Natural killer cell (primary cell): ENCODE measurements around the gene FARP1. TPM values are rescaled to one million over a fixed set of nuclear protein-coding genes. Genes with fewer than 3 reads are reported as not detected.

Experiments
- ATAC-seq, 3 donors: fragments of 150-1000 bp in 2 of 3; fragments of 200-7000 bp in 1 of 3; cut with Tn5 transposase; 1 replicate in 1 of 3; 2 replicates in 2 of 3; pipeline ENCODE4 v1.10.0; 2021; ENCODE audit warnings: mild to moderate bottlenecking in 2 of 3, moderate library complexity in 2 of 3
- DNase-seq, 2 donors: peaks; one replicate each; pipeline versions ENCODE4 v3.0.0 to v3.0.0-alpha.2; 2013 to 2021; ENCODE audit warnings: mixed read lengths in 1 of 2
- H3K27ac ChIP-seq: one replicate; pipeline ENCODE4 v1.5.1; 2013; ENCODE audit warnings: mild to moderate bottlenecking, low read length
- H3K27me3 ChIP-seq: one replicate; pipeline ENCODE4 v1.6.1; 2013; ENCODE audit warnings: low read length; ENCODE audit not compliant: control insufficient read depth, insufficient read depth
- H3K36me3 ChIP-seq: one replicate; pipeline ENCODE4 v1.6.1; 2013; ENCODE audit warnings: low read length; ENCODE audit not compliant: control insufficient read depth, insufficient read depth
- H3K4me1 ChIP-seq: one replicate; pipeline ENCODE4 v1.6.1; 2013; ENCODE audit warnings: low read length; ENCODE audit not compliant: control insufficient read depth, insufficient read depth
- H3K4me3 ChIP-seq: one replicate; pipeline ENCODE4 v1.5.1; 2013; ENCODE audit warnings: low read length
- H3K9me3 ChIP-seq: one replicate; pipeline ENCODE4 v1.6.1; 2013; ENCODE audit warnings: low read length; ENCODE audit not compliant: control insufficient read depth, insufficient read depth
- H3K27ac Mint-ChIP-seq, 2 donors: one replicate each; pipeline ENCODE4 v1.8.0; 2022; ENCODE audit warnings: mild to moderate bottlenecking in 2 of 2, mixed read lengths in 2 of 2, moderate library complexity in 1 of 2
- H3K27me3 Mint-ChIP-seq, 2 donors: one replicate each; pipeline ENCODE4 v1.8.0; 2022; ENCODE audit warnings: low read depth in 2 of 2, mixed read lengths in 2 of 2
- H3K36me3 Mint-ChIP-seq: one replicate; pipeline ENCODE4 v1.8.0; 2022; ENCODE audit warnings: mixed read lengths
- H3K4me1 Mint-ChIP-seq, 2 donors: one replicate each; pipeline ENCODE4 v1.8.0; 2022; ENCODE audit warnings: mixed read lengths in 2 of 2
- H3K4me3 Mint-ChIP-seq: one replicate; pipeline ENCODE4 v1.8.0; 2022; ENCODE audit warnings: mild to moderate bottlenecking, moderate library complexity, mixed read lengths
- H3K9me3 Mint-ChIP-seq, 2 donors: one replicate each; pipeline ENCODE4 v1.8.0; 2022; ENCODE audit warnings: mixed read lengths in 2 of 2
- WGBS: methylation state at CpG from one replicate; pipeline ENCODE4 v1.1.7; 2013; ENCODE audit warnings: missing lambda C conversion rate; ENCODE audit not compliant: insufficient coverage; 5-methylcytosine and 5-hydroxymethylcytosine counted together
- intact Hi-C: fragments of 100-400 bp; cut with micrococcal nuclease; formaldehyde crosslinking; loops from one replicate; pipeline ENCODE4 v1.14.2; 2022
- total RNA-seq, 4 donors: library from RNA; stranded (reverse); fragments of 120-200 nt in 1 of 4; gene quantifications; one replicate each; pipeline versions ENCODE4 v1.2.3 to v1.2.4, GENCODE V29; 2013 to 2022
- TF ChIP-seq, protein P1 (sequence below): fragments of 200-600 bp; IDR thresholded peaks from one replicate; pipeline ENCODE4 v1.8.0; 2022; ENCODE audit warnings: antibody characterized with exemption

Gene FARP1
- total RNA-seq, 3 donors from 2014 or later (not counting 1 experiment from before 2014, with no cell fraction given) = 0.71 to 1.2 (median 1.1) TPM

DNA sequence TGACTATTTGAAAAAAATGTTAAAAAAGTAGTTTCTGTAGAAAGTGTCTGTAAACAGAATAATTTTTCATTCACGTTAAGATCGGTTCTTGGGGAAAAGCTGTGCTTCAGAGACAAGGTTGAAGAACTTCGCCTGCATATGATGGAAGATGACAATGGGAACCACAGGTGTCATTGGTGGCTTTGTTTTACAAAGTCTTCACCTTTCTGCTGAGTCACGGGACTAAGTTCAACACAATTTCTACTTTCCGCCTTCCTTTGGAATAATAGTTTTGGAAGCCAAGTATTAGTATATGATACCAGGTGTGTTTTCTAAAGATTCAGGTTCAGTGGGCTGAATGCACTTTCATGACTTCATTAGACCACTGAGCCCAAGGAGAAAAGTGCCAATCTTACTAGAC, 189.8 kb downstream of the FARP1 start:
- no peak overlapping the region for H3K4me3 ChIP-seq
- H3K9me3 ChIP-seq = no peaks in the 10 kb centered on the region
- WGBS = 88% methylated on average over 3 of the region's 5 CpGs
- Mint-ChIP-seq H3K36me3 (no peaks in the 10 kb centered on the region), H3K4me3 (no peak overlapping the region), H3K27me3 (peaks cover 0 to 3% of the 10 kb centered on the region in 2 donors), H3K27ac (no peak overlapping the region), H3K4me1 (no peaks in the 10 kb centered on the region), H3K9me3 (no peaks in the 10 kb centered on the region)
- no peak for ATAC-seq
- intact Hi-C loops = no loop called here
- H3K36me3 ChIP-seq = no peaks in the 10 kb centered on the region
- no peak for DNase-seq
- no peaks in the 10 kb centered on the region for H3K4me1 ChIP-seq
- TF ChIP-seq, protein P1, sequence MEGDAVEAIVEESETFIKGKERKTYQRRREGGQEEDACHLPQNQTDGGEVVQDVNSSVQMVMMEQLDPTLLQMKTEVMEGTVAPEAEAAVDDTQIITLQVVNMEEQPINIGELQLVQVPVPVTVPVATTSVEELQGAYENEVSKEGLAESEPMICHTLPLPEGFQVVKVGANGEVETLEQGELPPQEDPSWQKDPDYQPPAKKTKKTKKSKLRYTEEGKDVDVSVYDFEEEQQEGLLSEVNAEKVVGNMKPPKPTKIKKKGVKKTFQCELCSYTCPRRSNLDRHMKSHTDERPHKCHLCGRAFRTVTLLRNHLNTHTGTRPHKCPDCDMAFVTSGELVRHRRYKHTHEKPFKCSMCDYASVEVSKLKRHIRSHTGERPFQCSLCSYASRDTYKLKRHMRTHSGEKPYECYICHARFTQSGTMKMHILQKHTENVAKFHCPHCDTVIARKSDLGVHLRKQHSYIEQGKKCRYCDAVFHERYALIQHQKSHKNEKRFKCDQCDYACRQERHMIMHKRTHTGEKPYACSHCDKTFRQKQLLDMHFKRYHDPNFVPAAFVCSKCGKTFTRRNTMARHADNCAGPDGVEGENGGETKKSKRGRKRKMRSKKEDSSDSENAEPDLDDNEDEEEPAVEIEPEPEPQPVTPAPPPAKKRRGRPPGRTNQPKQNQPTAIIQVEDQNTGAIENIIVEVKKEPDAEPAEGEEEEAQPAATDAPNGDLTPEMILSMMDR = no peak
- no peak overlapping the region for H3K27ac ChIP-seq
- no peaks in the 10 kb centered on the region for H3K27me3 ChIP-seq

DNA sequence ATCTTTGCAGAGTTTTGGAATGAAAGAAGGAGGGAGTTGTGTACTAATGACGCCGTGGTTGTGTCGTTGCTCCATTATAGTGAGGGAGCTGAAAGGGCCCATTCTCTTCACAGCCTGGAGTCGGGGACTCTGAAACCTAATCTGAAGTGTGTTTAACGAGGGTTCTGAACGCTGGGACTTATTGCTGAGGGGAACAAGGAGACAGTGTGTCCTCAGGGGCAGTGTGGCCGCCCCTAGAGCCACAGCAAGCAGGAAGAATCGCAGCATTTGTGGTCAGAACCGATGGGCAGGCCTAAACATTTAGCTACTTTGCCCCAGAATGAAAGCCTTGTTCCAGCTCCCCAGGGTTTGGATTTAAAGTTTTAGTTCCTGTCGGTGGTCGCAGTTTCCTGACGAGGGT, 190.6 kb downstream of the FARP1 start:
- Mint-ChIP-seq H3K27ac (no peak overlapping the region), H3K36me3 (no peaks in the 10 kb centered on the region), H3K4me1 (no peaks in the 10 kb centered on the region), H3K4me3 (no peak overlapping the region), H3K9me3 (no peaks in the 10 kb centered on the region), H3K27me3 (peaks cover 0 to 3% of the 10 kb centered on the region in 2 donors)
- DNase-seq (no peak), ATAC-seq (no peak)
- 69% methylated on average over 12 of the region's 12 CpGs for WGBS
- H3K4me1 ChIP-seq = no peaks in the 10 kb centered on the region
- no peaks in the 10 kb centered on the region for H3K36me3 ChIP-seq
- TF ChIP-seq, protein P1 = no peak
- no peak overlapping the region for H3K27ac ChIP-seq
- no peaks in the 10 kb centered on the region for H3K9me3 ChIP-seq
- no peaks in the 10 kb centered on the region for H3K27me3 ChIP-seq
- no peak overlapping the region for H3K4me3 ChIP-seq
- intact Hi-C loops = no loop called here

DNA sequence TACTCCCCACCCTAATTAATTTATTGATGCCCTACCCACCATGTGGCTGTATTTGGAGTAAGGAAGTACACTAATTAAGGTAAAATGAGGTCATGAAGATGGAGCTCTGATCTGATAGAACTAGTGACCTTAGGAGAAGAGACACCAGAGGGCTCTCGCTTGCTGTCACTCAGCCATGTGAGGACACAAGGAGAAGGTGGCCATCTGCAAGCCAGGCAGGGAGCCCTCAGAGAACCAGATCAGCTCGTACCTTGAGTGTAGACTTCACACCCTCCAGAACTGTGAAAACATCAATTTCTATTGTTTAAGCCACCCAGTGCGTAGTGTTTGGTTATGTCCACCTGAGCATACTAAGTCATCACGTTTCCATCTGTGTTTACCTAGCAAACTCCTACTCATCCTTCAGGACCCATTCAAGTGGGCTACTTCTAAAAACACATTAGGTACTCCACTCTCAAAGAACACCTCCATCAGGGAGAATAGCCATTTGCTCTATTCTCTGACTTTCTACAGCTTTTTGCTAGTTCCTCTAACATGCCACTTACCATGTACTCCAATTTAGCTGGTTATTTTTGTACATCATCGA, 191.8 kb downstream of the FARP1 start:
- Histone ChIP-seq H3K27me3 (no peaks in the 10 kb centered on the region), H3K4me1 (no peaks in the 10 kb centered on the region), H3K9me3 (no peaks in the 10 kb centered on the region), H3K36me3 (no peaks in the 10 kb centered on the region), H3K4me3 (no peak overlapping the region), H3K27ac (no peak overlapping the region)
- H3K36me3 Mint-ChIP-seq = no peaks in the 10 kb centered on the region
- no peaks in the 10 kb centered on the region for H3K9me3 Mint-ChIP-seq
- H3K27me3 Mint-ChIP-seq = peaks cover 4% of the 10 kb centered on the region in 2 donors
- intact Hi-C loops = no loop called here
- H3K27ac Mint-ChIP-seq = no peak overlapping the region
- no peak for DNase-seq
- H3K4me3 Mint-ChIP-seq = no peak overlapping the region
- no peaks in the 10 kb centered on the region for H3K4me1 Mint-ChIP-seq
- no peak for ATAC-seq
- TF ChIP-seq, protein P1 = no peak
- WGBS = 87% methylated on average over 5 of the region's 5 CpGs

DNA sequence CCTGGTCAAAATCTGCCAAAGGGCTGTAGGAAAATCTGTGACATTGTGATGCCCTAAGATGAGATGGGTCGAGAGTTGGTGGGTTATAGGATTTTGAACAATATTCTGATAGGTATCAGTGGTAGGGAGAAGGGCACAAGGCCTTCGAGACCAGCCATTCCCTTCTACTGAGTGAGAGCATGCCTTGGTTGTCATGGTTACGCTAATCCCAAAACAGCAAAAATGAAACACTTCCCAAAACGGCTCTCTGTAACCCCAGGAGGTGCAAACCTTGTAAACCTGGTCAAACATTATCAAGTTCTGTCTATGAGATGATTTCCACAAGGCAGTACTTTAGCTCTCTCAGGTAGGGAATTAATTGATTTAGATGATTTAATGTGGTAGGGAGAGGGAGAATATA, 192.8 kb downstream of the FARP1 start:
- H3K36me3 Mint-ChIP-seq = no peaks in the 10 kb centered on the region
- TF ChIP-seq, protein P1 = no peak
- WGBS = 80% methylated on average over 4 of the region's 4 CpGs

More for the DNA sequence above, 192.8 kb downstream of the FARP1 start:
- H3K4me3 Mint-ChIP-seq = no peak overlapping the region
- DNase-seq (no peak), ATAC-seq (no peak)
- intact Hi-C loops = no loop called here
- H3K4me1 Mint-ChIP-seq = no peaks in the 10 kb centered on the region
- no peak overlapping the region for H3K4me3 ChIP-seq
- H3K36me3 ChIP-seq = no peaks in the 10 kb centered on the region
- no peaks in the 10 kb centered on the region for H3K4me1 ChIP-seq
- H3K27me3 ChIP-seq = no peaks in the 10 kb centered on the region
- H3K27ac ChIP-seq = no peak overlapping the region
- no peaks in the 10 kb centered on the region for H3K9me3 Mint-ChIP-seq
- peaks cover 4% of the 10 kb centered on the region in 2 donors for H3K27me3 Mint-ChIP-seq
- no peaks in the 10 kb centered on the region for H3K9me3 ChIP-seq
- no peak overlapping the region for H3K27ac Mint-ChIP-seq
